Activated gamma-delta T cell treated with anti-CD3 and anti-CD28 coated beads, Interleukin-2, amount 50 U/mL, for 16 hours (primary cell): ENCODE results near the gene LIN7A.

Experiments
- DNase-seq: peaks from one replicate; pipeline ENCODE4 v3.0.0-alpha.2; 2020; ENCODE audit warnings: low read depth

Gene LIN7A

DNA sequence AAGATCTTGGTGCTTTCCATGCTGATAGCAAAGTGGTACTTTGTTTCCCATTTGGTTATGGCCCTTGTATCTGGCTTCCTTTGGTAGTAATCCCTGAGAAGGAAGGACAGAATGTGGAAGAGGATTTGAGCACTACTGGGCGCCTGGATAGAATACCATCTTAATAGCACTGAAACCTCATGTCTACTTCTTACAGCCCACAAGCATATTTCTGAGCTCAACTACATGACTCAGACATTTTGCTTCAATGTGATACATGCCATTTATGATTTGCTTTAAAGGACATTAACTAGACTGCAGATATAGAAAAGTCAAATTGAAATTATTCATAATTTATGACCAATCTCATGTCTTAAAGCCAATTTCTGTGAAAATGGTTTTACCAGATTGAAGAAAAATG is 80.4 kb downstream of the LIN7A start:
- no peak for DNase-seq

- DNase-seq = no peak
These were observed 88.4 kb downstream of the LIN7A start for GRCh38 chr12:80849337-80849736.

DNA sequence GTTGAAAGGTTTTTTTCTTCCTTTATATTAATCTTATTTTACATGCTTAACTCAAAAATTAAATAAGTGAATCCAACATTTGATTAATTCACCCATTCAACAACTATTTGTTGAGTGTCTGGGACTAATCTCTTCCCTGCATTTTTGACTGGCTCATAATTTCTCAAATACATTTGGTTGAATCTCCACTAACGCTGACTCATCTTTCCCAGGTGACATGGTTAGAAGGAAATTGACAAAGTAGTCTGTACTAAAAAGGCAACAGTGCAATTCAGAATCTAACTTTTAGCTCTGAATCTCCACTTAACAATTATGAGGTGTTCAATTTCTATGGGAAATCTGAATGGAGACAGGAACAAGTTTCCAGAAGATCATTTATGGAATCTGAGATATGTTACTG is 88.9 kb downstream of the LIN7A start:
- no peak for DNase-seq

DNA sequence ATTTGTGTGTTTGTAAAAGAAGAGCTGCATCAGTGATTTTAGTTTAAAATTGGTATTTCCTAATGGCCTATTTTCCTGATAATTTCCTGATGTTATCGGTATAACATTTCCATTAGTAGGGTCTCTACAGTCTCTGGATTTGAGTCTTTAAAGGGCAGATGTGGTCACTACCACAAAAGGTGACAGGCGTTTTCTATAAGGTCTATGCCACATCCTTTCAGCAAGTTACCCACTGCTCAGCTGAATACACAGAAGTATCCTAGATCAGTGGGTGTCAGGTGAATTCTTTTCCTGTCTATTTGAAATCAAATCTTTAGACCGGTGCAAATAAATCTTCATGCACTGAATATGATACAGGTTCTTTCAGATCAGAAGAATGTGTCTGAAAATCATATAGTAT is 90.2 kb downstream of the LIN7A start:
- DNase-seq = no peak

DNA sequence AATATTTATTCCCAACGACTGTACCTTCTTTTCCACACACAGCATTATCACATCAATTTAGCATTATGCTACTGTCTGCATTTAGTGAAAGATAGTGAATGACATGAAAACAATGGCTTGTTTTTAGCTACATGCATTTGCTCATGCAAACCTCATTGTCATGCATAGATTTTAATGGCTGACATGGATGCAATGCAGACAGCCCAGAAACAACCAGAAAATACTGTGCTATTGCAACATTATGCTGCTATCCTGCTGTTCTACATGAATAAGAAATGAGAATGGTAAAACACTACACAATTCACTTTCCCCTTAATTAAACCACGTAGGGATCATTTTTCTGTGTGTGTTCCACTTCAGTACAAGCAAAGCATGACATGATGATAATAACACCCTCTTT is 90.8 kb downstream of the LIN7A start:
- DNase-seq = no peak

DNA sequence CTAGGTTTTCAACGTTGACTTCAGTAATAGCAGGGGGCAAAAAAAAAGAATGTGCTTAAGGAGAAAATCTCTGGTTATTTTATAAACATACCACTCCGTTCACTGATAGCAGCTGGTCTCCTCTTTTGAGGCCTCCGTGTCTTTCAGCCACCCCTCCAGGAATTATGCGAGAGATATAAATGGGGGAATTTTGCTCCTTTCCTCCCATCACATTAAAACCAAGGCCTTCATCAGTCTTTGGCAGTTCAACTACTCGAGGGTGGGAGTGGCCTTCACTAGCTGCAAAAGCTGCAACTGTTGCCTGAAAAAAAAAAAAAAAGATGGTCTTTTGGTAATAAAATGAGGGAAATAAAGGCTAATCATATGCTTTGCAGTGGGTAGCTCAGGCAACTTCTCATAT is 92.1 kb downstream of the LIN7A start:
- no peak for DNase-seq

DNA sequence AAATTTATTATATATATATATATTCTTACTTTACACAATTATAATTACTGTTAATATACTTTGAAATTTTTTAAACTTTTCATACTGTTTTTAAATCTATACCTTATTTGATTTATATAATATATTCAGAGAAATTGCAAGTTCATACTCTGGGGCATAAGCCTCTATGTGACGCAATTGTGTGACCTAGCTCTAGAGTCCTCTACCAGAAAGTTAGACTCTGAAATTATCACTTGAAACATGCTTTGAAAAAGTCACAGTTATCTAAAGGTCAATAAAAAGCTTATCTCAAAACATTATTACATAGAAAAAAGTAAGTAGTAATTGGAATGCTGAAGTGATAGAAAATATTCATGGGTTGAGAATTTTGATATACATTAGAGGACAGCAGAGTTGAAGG is 93.8 kb downstream of the LIN7A start:
- no peak for DNase-seq

DNA sequence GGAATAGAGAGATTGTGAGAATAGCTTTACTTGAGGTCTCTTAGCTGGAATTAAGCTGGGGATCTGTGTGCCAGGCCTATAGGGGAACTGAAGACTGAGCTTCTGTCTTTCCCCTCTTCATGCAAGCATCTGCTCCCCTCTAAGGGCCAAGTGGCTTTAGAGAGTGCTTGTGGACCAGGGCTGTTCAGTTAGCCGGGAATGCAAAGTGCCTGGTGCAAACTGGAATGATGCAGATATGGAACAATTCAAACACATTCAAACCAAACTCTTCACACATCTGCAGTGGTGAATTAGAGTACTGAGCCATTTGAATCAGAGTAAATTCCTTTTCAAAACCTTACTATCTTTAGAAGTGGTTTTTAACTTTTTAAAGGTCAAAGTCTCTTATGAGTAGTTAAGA is 99.0 kb downstream of the LIN7A start:
- no peak for DNase-seq

GRCh38 chr12:80838024-80838658 is 99.6 kb downstream of the LIN7A start:
- DNase-seq = no peak

DNA sequence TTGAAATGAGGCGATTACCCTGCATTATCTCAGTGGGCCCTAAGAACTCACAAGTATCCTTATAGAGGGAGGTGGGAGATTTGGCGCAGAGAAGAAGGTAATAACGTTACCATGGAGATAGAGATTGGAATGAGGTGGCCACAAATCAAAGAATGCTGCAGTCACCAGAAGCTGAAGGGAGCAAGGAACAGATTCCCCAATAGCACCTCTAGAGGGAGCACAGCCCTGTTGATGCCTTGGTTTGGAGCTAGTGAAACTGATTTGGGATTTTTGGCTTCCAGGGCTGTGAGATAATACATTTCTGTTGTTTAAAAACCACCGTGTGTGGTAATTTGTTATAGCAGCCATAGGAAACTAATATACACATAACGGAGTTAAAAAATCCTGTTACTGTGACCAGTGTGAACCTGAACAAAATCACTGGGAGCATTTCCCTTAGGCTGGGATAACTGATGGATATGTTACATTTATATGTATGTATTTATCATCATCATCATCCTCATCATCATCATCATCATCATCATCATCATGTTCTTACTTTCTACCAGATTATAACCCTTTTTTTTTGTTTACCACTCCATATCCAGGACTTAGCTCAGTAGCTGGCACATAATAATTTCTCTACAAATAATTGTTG is 100.3 kb downstream of the LIN7A start:
- no peak for DNase-seq

DNA sequence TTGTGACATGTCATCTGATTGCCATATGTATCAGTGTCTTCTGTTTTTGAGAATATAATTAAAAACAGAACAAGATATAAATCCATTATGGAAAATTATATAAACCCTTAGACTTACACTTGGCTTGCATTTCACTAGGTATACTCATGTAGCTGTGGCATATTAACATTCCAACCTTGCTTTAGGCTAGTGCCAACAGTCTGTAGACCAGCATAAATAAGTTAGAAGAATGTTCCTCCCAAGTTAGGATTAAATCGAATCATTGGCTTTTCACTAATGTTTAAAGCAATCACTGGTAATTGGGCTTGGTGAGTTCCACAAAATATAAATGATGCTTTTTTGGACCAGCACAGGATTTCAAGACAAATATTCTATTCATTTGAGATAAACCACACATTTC is 103.0 kb downstream of the LIN7A start:
- no peak for DNase-seq

DNA sequence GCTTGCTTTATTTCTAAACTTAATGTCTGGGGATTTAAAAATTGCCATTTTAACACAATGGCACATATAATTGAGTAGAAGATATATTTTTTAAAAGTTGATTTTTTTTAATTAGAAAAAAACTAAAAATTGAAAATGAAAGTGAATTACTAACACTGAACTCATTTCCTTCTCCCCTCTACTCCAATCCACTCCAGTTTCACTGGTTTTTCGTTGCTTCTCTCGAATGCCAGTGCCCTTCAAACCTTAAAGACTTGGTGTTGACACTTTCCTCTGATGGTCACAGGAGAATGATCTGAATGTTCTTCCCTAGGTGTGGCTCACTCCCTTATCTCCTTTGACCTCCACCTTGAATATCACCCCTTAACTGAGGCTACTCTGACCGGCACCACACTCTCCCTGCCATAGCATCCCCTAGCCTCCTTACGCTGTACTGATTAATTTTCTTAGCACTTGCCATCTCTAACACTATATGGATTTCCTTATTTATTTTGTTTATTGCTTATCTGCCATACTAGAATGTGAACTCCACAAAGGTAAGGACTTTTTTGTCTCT is 107.1 kb downstream of the LIN7A start:
- DNase-seq = no peak

DNA sequence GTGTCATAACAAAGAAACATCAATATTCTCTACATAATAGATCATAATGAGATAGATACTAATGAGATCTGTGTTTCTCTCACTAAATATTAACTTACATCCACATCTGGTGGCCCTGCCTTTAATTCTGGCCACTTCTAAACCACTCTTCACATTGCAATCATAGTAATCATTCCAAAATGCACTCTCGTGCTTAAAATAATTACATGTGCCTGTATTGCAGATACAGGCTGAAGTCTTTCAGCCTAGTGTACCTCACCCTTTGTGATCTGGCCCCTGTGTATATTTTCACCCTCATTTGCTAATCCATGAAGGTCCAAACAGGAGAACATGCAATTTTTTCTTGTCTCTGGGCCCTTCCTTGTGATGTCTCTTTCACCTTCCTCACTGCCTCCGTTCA is 108.0 kb downstream of the LIN7A start:
- no peak for DNase-seq

- no peak for DNase-seq
These were observed 112.2 kb downstream of the LIN7A start for GRCh38 chr12:80825506-80825905.

GRCh38 chr12:80823393-80823792 is 114.3 kb downstream of the LIN7A start:
- no peak for DNase-seq

DNA sequence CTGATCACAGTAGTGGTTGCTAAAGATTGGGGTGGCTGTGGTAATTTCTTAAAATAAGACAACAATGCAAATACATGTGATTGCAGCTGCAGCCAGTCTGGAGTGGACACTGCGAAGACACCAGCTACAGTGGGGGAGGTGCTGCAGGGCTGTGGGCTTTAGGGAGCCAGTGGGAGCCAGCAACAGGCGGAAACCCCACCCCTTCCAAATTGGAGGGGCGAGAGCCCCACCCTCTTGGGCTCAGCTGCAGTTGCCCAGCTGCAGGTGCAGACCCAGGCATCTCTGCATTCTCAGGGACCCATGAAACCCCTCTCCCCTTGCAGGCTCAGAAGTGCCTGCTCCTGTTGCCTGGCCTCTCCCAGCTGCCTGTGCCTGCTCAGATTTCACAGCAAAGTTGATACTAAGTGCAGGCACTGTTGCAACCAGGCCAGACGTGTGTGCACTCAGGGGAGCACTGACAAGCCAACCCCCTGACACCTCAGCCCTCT is 116.2 kb downstream of the LIN7A start:
- DNase-seq = no peak

GRCh38 chr12:80818878-80819277 is 118.9 kb downstream of the LIN7A start:
- DNase-seq = no peak

GRCh38 chr12:80815351-80815750 is 122.4 kb downstream of the LIN7A start:
- no peak for DNase-seq

DNA sequence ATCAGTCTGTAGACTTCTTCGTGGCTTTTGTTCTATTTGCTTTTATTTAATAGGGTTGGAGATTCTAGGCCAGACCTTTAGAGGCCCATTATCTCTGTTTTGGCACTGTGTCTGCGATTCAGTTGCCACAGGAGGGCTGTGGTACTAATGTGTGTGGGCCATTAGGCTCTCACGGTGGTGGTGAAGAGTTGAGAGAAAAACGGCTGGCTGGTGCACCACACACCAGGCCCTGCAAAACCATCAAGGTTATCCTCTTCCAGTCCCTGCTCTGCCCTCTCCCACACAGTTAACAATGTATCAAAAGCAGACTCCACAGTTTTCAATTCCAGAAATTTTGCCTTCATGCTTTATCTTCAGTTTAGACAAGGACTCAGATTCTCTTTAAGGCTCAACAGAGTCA is 123.3 kb downstream of the LIN7A start:
- no peak for DNase-seq

DNA sequence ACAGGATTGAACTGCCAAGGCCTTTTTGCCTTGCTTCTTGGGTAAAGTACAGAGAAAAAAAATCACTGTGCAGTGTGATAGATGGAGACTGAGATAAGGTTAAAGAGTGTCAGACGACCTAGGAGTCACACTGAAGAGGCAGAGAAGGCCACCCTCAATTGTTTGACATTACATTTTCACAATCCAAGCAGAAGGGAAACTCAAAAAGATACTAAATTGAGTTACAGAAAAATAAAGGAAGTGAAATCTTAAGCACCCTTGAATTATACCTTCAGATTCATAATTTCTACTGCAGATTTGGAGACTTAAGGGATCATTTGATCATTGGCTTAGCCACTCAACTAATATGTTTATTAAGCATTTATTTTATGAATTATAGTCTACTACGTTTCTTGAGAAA is 123.9 kb downstream of the LIN7A start:
- DNase-seq = no peak

GRCh38 chr12:80811957-80812708 is 125.6 kb downstream of the LIN7A start:
- DNase-seq = no peak

GRCh38 chr12:80810874-80811273 is 126.9 kb downstream of the LIN7A start:
- no peak for DNase-seq

- DNase-seq = no peak
These were observed 130.0 kb downstream of the LIN7A start for GRCh38 chr12:80807640-80808288.
